ENCODE measurements around the gene NPHS2.

Gene NPHS2

GRCh38 chr1:179575497-179576314, at the start of gene NPHS2:
NPHS2 (minus strand) TSS chr1:179575948; CDS start chr1:179575864, 84 bp downstream.
- DNase-seq = no peak

- no peak for DNase-seq
Observed at GRCh38 chr1:179612361-179612760, 36.6 kb upstream of the NPHS2 start.

- no peak for DNase-seq
Observed at GRCh38 chr1:179601093-179601492, 25.3 kb upstream of the NPHS2 start.

GRCh38 chr1:179599623-179600249, 24.0 kb upstream of the NPHS2 start:
- peak; percentile 2 to 30 for DNase-seq

- no peak for DNase-seq
Observed at GRCh38 chr1:179598631-179599030, 22.9 kb upstream of the NPHS2 start.

- DNase-seq = no peak
Observed at GRCh38 chr1:179591592-179592580, 16.1 kb upstream of the NPHS2 start, which contains the start of gene TDRD5. TDRD5 (plus strand) TSS chr1:179591832; CDS start chr1:179592616, 784 bp downstream.

- DNase-seq = no peak
Observed at GRCh38 chr1:179591253-179591591, 15.5 kb upstream of the NPHS2 start.

- no peak for DNase-seq
Observed at GRCh38 chr1:179590671-179591070, 14.9 kb upstream of the NPHS2 start.

GRCh38 chr1:179589509-179589908, 13.8 kb upstream of the NPHS2 start:
- no peak for DNase-seq

GRCh38 chr1:179588425-179589024, 12.8 kb upstream of the NPHS2 start:
- DNase-seq = no peak

GRCh38 chr1:179587336-179587735, 11.6 kb upstream of the NPHS2 start:
- DNase-seq = no peak

GRCh38 chr1:179586107-179586823, 10.5 kb upstream of the NPHS2 start:
- DNase-seq = peak; percentile 8 to 66

- no peak for DNase-seq
Observed at GRCh38 chr1:179583771-179584320, 8.1 kb upstream of the NPHS2 start.

GRCh38 chr1:179576509-179576908, 761 bp upstream of the NPHS2 start:
- no peak for DNase-seq

GRCh38 chr1:179558078-179558477, 17.7 kb downstream of the NPHS2 start:
- DNase-seq = no peak

- no peak for DNase-seq
Observed at GRCh38 chr1:179554427-179554826, 21.3 kb downstream of the NPHS2 start.

GRCh38 chr1:179550746-179551682, 24.7 kb downstream of the NPHS2 start:
- DNase-seq = no peak

GRCh38 chr1:179549368-179549700, 26.4 kb downstream of the NPHS2 start:
- no peak for DNase-seq

- DNase-seq = no peak
Observed at GRCh38 chr1:179548666-179549367, 26.9 kb downstream of the NPHS2 start.

GRCh38 chr1:179547021-179547535, 28.7 kb downstream of the NPHS2 start:
- no peak for DNase-seq

Data from NCI-H446 (cell line).